ENCODE results near the gene CYP3A5. TPM values are rescaled to one million over a fixed set of nuclear protein-coding genes. Genes with fewer than 3 reads are reported as not detected.

The CYP3A5 gene
- total and polyA plus RNA-seq, 2 of the 4 experiments (the other 2 are of a cell fraction): not detected

GRCh38 chr7:99674995-99675742, 4.6 kb downstream of the CYP3A5 start:
- H4K8ac ChIP-seq (ENCODE audit: low read depth in 2 of 2, low read length in 2 of 2): no peak overlapping the region
- POLR2A ChIA-PET (ENCODE audit: unreplicated experiment): no interaction called here
- no peaks in the 10 kb centered on the region for H3K79me1 ChIP-seq (ENCODE audit: low read depth in 1 of 2, low read length in 2 of 2)
- no peak overlapping the region for H2BK15ac ChIP-seq (ENCODE audit: low read depth, low read length)
- no peak overlapping the region for H2AK9ac ChIP-seq (replicated peaks; ENCODE audit: low read depth, low read length, poor library complexity)
- no peak overlapping the region for H3K4me2 ChIP-seq (ENCODE audit: low read depth, low read length)
- no peak overlapping the region for H3K18ac ChIP-seq (ENCODE audit: low read depth, low read length)
- in situ Hi-C loops (cut with MboI; ENCODE audit: low sequenced_read_pairs) (no loop called here), intact Hi-C loops (cut with micrococcal nuclease) (no loop called here), dilution Hi-C loops (cut with HindIII; ENCODE audit: low sequenced_read_pairs, unreplicated experiment) (no loop called here)
- H3K9me1 ChIP-seq (ENCODE audit: insufficient read depth, low read length): no peaks in the 10 kb centered on the region; the same call in 1 of the 2 replicates
- H2BK120ac ChIP-seq (ENCODE audit: low read depth, low read length): no peak overlapping the region
- no peaks in the 10 kb centered on the region; the same call in 1 of the 2 replicates for H3K27me3 ChIP-seq (ENCODE audit: control insufficient read depth, insufficient read depth, low read length)
- H2AFZ ChIP-seq (replicated peaks; ENCODE audit: low read length, poor library complexity): no peak overlapping the region
- no peak overlapping the region for H3K9ac ChIP-seq (ENCODE audit: low read depth, low read length)
- no peak overlapping the region for H3K56ac ChIP-seq (ENCODE audit: extremely low read depth, insufficient read depth, low read length)
- no peak overlapping the region for H4K5ac ChIP-seq (ENCODE audit: low read depth, low read length)
- no peak overlapping the region for H3K27ac ChIP-seq (ENCODE audit: insufficient read depth, low read length)
- H4K20me1 ChIP-seq (ENCODE audit: insufficient read depth, low read length): no peaks in the 10 kb centered on the region
- no CpG with 5 or more reads among the region's 2 CpGs for WGBS, 2 experiments (ENCODE audit: extremely low coverage in 2 of 2, insufficient read length in 1 of 2)
- no peak overlapping the region for H3K23ac ChIP-seq (ENCODE audit: low read depth, low read length)
- DNase-seq (no peak), ATAC-seq (ENCODE audit: low read depth) (no peak)
- no peaks in the 10 kb centered on the region for H3K36me3 ChIP-seq (ENCODE audit: control insufficient read depth, insufficient read depth, low read length)
- H2AK5ac ChIP-seq (ENCODE audit: low read depth, low read length): no peak overlapping the region
- H3K4me3 ChIP-seq (ENCODE audit: insufficient read depth, low read depth, low read length): no peak overlapping the region
- H2BK20ac ChIP-seq (ENCODE audit: low read depth, low read length): no peak overlapping the region
- H4K91ac ChIP-seq (ENCODE audit: insufficient read depth, low read depth, low read length): no peak overlapping the region
- CTCF ChIA-PET: no interaction called here
- no peak overlapping the region for H3K14ac ChIP-seq (replicated peaks; ENCODE audit: low read depth, low read length)
- no TSS peak for BruUV-seq (replicated peaks)
- no peaks in the 10 kb centered on the region for H3K9me3 ChIP-seq (ENCODE audit: control insufficient read depth, insufficient read depth, low read length)
- no peak for TF ChIP-seq FOS (IDR thresholded peaks at IDR 0.05; ENCODE audit: low read depth, low read length)
- TF ChIP-seq BHLHE40 (IDR thresholded peaks at IDR 0.05; ENCODE audit: low read depth, low read length): no peak
- H3K4ac ChIP-seq (ENCODE audit: low read depth, low read length): no peak overlapping the region
- H3K4me1 ChIP-seq (ENCODE audit: control insufficient read depth, insufficient read depth, low read length): no peaks in the 10 kb centered on the region
- H2BK5ac ChIP-seq (ENCODE audit: low read depth, low read length, poor library complexity, severe bottlenecking): no peak overlapping the region

Measured in IMR-90 (cell line).